CD4-positive, CD25-positive, alpha-beta regulatory T cell (primary cell): ENCODE results near the gene HOXC5. TPM values are rescaled to one million over a fixed set of nuclear protein-coding genes. Genes with fewer than 3 reads are reported as not detected.

Experiments
- ATAC-seq, 2 donors: fragments of 150-1000 bp; cut with Tn5 transposase; one replicate each; pipeline ENCODE4 v1.10.0; 2021; ENCODE audit warnings: low read depth in 2 of 2, moderate number of reproducible peaks in 2 of 2, moderate library complexity in 1 of 2
- DNase-seq, 3 donors: peaks; one replicate each; pipeline versions ENCODE4 v3.0.0 to v3.0.0-alpha.2; 2012 to 2022; ENCODE audit warnings: mixed read lengths in 1 of 3
- H3K27ac ChIP-seq: one replicate; pipeline ENCODE4 v1.7.0; 2013; ENCODE audit warnings: mild to moderate bottlenecking, low read length; ENCODE audit not compliant: insufficient read depth, poor library complexity, severe bottlenecking
- H3K27me3 ChIP-seq: one replicate; pipeline ENCODE4 v1.7.0; 2013; ENCODE audit warnings: low read length; ENCODE audit not compliant: control insufficient read depth, insufficient read depth
- H3K36me3 ChIP-seq: one replicate; pipeline ENCODE4 v1.7.0; 2013; ENCODE audit warnings: mild to moderate bottlenecking, low read length, moderate library complexity; ENCODE audit not compliant: control insufficient read depth, insufficient read depth
- H3K4me1 ChIP-seq: 2 replicates; pipeline ENCODE4 v1.7.0; 2013; ENCODE audit warnings: mild to moderate bottlenecking, low read length; ENCODE audit not compliant: insufficient read depth, control insufficient read depth, poor library complexity, severe bottlenecking
- H3K4me3 ChIP-seq: one replicate; pipeline ENCODE4 v1.7.0; 2013; ENCODE audit warnings: low read depth, mild to moderate bottlenecking, low read length, moderate library complexity
- H3K9me3 ChIP-seq, 2 experiments: 1 replicate in 1 of 2; 2 replicates in 1 of 2; pipeline ENCODE4 v1.7.0; 2013; ENCODE audit warnings: low read length in 2 of 2, mild to moderate bottlenecking in 1 of 2, moderate library complexity in 1 of 2; ENCODE audit not compliant: control insufficient read depth in 2 of 2
- H3K27ac Mint-ChIP-seq, 3 donors: one replicate each; pipeline ENCODE4 v1.8.0; 2020 to 2022; ENCODE audit warnings: mild to moderate bottlenecking in 3 of 3, mixed read lengths in 3 of 3, moderate library complexity in 2 of 3
- H3K27me3 Mint-ChIP-seq: one replicate; pipeline ENCODE4 v1.8.0; 2022; ENCODE audit warnings: mild to moderate bottlenecking, mixed read lengths
- H3K36me3 Mint-ChIP-seq: one replicate; pipeline ENCODE4 v1.8.0; 2020; ENCODE audit warnings: mixed read lengths
- H3K4me1 Mint-ChIP-seq, 4 donors: one replicate each; pipeline ENCODE4 v1.8.0; 2020 to 2022; ENCODE audit warnings: mixed read lengths in 4 of 4, mild to moderate bottlenecking in 1 of 4
- H3K4me3 Mint-ChIP-seq, 4 donors: one replicate each; pipeline ENCODE4 v1.8.0; 2020 to 2022; ENCODE audit warnings: mild to moderate bottlenecking in 4 of 4, mixed read lengths in 4 of 4, moderate library complexity in 3 of 4
- H3K9me3 Mint-ChIP-seq, 7 donors: one replicate each; pipeline ENCODE4 v1.8.0; 2020 to 2022; ENCODE audit warnings: mixed read lengths in 7 of 7, mild to moderate bottlenecking in 3 of 7, moderate library complexity in 2 of 7
- polyA plus RNA-seq, 4 donors: library from polyadenylated mRNA; unstranded; fragments of 300-500 nt; fragmentation: Illumina TruSeq; gene quantifications; one replicate each; pipeline ENCODE4 v1.2.3, GENCODE V29; 2021
- total RNA-seq: library from RNA; stranded (reverse); gene quantifications from one replicate; pipeline ENCODE4 v1.2.3, GENCODE V29; 2022

Gene HOXC5
- total and polyA plus RNA-seq, 5 donors from 2014 or later, result not detected

- Mint-ChIP-seq H3K27ac (no peak overlapping the region), H3K9me3 (peaks cover 0 to 5% (median 0%) of the 10 kb centered on the region in 7 donors), H3K36me3 (no peaks in the 10 kb centered on the region), H3K4me3 (peak overlapping the region in 3 of 4 donors; percentile 16 to 44 (median 26)), H3K27me3 (peaks cover 93% of the 10 kb centered on the region), H3K4me1 (peaks cover 0 to 35% (median 16%) of the 10 kb centered on the region in 4 donors)
- no peaks in the 10 kb centered on the region for H3K36me3 ChIP-seq
- no peaks in the 10 kb centered on the region for H3K9me3 ChIP-seq
- H3K4me3 ChIP-seq, result no peak overlapping the region
- no peak overlapping the region for H3K27ac ChIP-seq
- DNase-seq (no peak), ATAC-seq (no peak)
- H3K4me1 ChIP-seq, result peaks cover 28% of the 10 kb centered on the region
- H3K27me3 ChIP-seq, result peaks cover 49% of the 10 kb centered on the region
These were observed 16.3 kb upstream of the HOXC5 start for GRCh38 chr12:54016478-54016964.

- Mint-ChIP-seq H3K9me3 (peaks cover 0 to 8% (median 0%) of the 10 kb centered on the region in 7 donors), H3K4me3 (peak overlapping the region; percentile 77 to 86 (median 84)), H3K27ac (peak overlapping the region in 2 of 3 donors; percentile 67 to 86), H3K36me3 (no peaks in the 10 kb centered on the region), H3K27me3 (peaks cover 93% of the 10 kb centered on the region), H3K4me1 (peaks cover 0 to 35% (median 15%) of the 10 kb centered on the region in 4 donors)
- Histone ChIP-seq H3K4me1 (peaks cover 25% of the 10 kb centered on the region), H3K4me3 (peak overlapping the region; percentile 65), H3K36me3 (no peaks in the 10 kb centered on the region), H3K9me3 (no peaks in the 10 kb centered on the region), H3K27me3 (peaks cover 51% of the 10 kb centered on the region), H3K27ac (no peak overlapping the region)
- no peak for DNase-seq
- ATAC-seq, result peak; percentile 7 to 26
These were observed 15.6 kb upstream of the HOXC5 start for GRCh38 chr12:54017027-54017788.

- Mint-ChIP-seq H3K27ac (peak overlapping the region in 2 of 3 donors; percentile 63 to 67), H3K36me3 (no peaks in the 10 kb centered on the region), H3K4me1 (peaks cover 0 to 35% (median 15%) of the 10 kb centered on the region in 4 donors), H3K9me3 (peaks cover 0 to 8% (median 0%) of the 10 kb centered on the region in 7 donors), H3K27me3 (peaks cover 93% of the 10 kb centered on the region), H3K4me3 (peak overlapping the region; percentile 80 to 86 (median 84))
- no peaks in the 10 kb centered on the region for H3K36me3 ChIP-seq
- H3K4me3 ChIP-seq, result peak overlapping the region; percentile 65
- peaks cover 47% of the 10 kb centered on the region for H3K27me3 ChIP-seq
- H3K9me3 ChIP-seq, result no peaks in the 10 kb centered on the region
- H3K4me1 ChIP-seq, result peaks cover 25% of the 10 kb centered on the region
- ATAC-seq (peak; percentile 79 to 82), DNase-seq (peak; percentile 48 to 77 (median 75))
- H3K27ac ChIP-seq, result no peak overlapping the region
These were observed 14.9 kb upstream of the HOXC5 start for GRCh38 chr12:54017878-54018467.

GRCh38 chr12:54018468-54018984 is 14.3 kb upstream of the HOXC5 start:
- Histone ChIP-seq H3K27me3 (peaks cover 46% of the 10 kb centered on the region), H3K4me3 (no peak overlapping the region), H3K9me3 (no peaks in the 10 kb centered on the region), H3K36me3 (no peaks in the 10 kb centered on the region), H3K4me1 (peaks cover 25% of the 10 kb centered on the region), H3K27ac (no peak overlapping the region)
- Mint-ChIP-seq H3K27me3 (peaks cover 93% of the 10 kb centered on the region), H3K4me3 (peak overlapping the region in 3 of 4 donors; percentile 46 to 86 (median 80)), H3K9me3 (peaks cover 0 to 8% (median 0%) of the 10 kb centered on the region in 7 donors), H3K36me3 (no peaks in the 10 kb centered on the region), H3K27ac (peak overlapping the region in 1 of 3 donors; percentile 63), H3K4me1 (peaks cover 0 to 33% (median 15%) of the 10 kb centered on the region in 4 donors)
- DNase-seq (no peak), ATAC-seq (no peak)

- no peaks in the 10 kb centered on the region for H3K36me3 Mint-ChIP-seq
- no peaks in the 10 kb centered on the region for H3K9me3 ChIP-seq
- peaks cover 24% of the 10 kb centered on the region for H3K4me1 ChIP-seq
- H3K27me3 Mint-ChIP-seq, result peaks cover 93% of the 10 kb centered on the region
- no peak overlapping the region for H3K27ac ChIP-seq
- no peak for DNase-seq
- no peaks in the 10 kb centered on the region for H3K36me3 ChIP-seq
- H3K27ac Mint-ChIP-seq, result peak overlapping the region in 1 of 3 donors; percentile 48
- no peak for ATAC-seq
- H3K4me1 Mint-ChIP-seq, result peaks cover 0 to 33% (median 15%) of the 10 kb centered on the region in 4 donors
- no peak overlapping the region for H3K4me3 ChIP-seq
- H3K4me3 Mint-ChIP-seq, result peak overlapping the region in 3 of 4 donors; percentile 19 to 64 (median 29)
- H3K27me3 ChIP-seq, result peaks cover 44% of the 10 kb centered on the region
- H3K9me3 Mint-ChIP-seq, result peaks cover 0 to 8% (median 0%) of the 10 kb centered on the region in 7 donors
These were observed 13.6 kb upstream of the HOXC5 start for GRCh38 chr12:54019091-54019811.

- Histone ChIP-seq H3K36me3 (no peaks in the 10 kb centered on the region), H3K4me3 (no peak overlapping the region), H3K27me3 (peaks cover 44% of the 10 kb centered on the region), H3K4me1 (peaks cover 18% of the 10 kb centered on the region), H3K27ac (no peak overlapping the region), H3K9me3 (no peaks in the 10 kb centered on the region)
- H3K9me3 Mint-ChIP-seq, result peaks cover 0 to 8% (median 0%) of the 10 kb centered on the region in 7 donors
- no peak overlapping the region for H3K27ac Mint-ChIP-seq
- ATAC-seq (no peak), DNase-seq (no peak)
- H3K4me3 Mint-ChIP-seq, result peak overlapping the region in 3 of 4 donors; percentile 27 to 64 (median 52)
- H3K27me3 Mint-ChIP-seq, result peaks cover 90% of the 10 kb centered on the region
- no peaks in the 10 kb centered on the region for H3K36me3 Mint-ChIP-seq
- H3K4me1 Mint-ChIP-seq, result peaks cover 0 to 25% (median 10%) of the 10 kb centered on the region in 4 donors
These were observed 12.8 kb upstream of the HOXC5 start for GRCh38 chr12:54019924-54020590.
